HG02973 (cell line): Measurements from ENCODE around the gene OR7D2.
"Not testable (repeated sequence)": the region's sequence is repeated elsewhere in the genome, so short reads cannot be mapped to it uniquely, and the experiment has no call there.

ENCODE experiments used
- ATAC-seq: cut with Tn5 transposase; IDR thresholded peaks from one replicate; pipeline ENCODE4 v1.9.1; 2021; ENCODE audit warnings: moderate library complexity; ENCODE audit not compliant: unreplicated experiment

Gene OR7D2

DNA sequence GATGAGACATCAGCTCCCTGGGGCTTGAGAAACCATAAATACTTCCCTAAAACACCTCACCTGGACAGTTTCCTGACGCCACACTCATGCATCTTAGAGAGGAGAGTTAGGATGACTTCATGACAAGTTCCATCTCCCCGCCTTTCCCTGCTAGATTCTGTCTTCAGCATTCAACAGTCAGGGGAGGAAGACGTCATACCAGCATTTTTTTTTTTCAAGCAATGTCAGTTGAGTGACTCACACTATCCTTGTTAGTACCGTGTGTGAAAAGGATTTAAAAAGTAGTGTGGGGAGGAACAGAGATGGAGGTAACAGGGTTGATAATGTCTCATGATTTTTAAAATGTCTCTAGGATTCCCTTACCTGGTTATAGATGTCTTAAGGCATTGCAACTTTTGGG lies at the start of gene OR7D2:
Gene OR7D2, plus strand, starts transcription at position 79 of the 400 bp plus-strand sequence. CDS start 6,803 bp downstream, outside the sequence.
- ATAC-seq = no peak

DNA sequence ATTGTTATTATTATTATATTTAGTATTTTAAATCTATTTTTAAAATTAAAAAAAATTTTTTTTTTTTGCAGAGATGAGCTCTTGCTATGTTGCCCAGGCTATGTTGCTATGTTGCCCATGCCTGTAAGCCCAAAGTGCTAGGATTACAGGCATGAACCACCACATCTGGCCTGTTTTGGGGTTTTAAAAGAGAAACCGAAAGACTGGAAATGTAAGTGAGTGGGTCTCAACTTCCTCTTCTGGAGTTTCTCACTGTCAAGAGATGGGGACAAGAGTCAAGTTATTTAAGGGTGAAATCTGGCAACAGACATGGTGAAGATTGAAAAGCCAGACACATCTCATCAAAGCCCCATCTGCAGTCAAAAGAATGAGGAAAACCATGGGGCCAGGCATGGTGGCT lies 47.8 kb upstream of the OR7D2 start:
- ATAC-seq = no peak

DNA sequence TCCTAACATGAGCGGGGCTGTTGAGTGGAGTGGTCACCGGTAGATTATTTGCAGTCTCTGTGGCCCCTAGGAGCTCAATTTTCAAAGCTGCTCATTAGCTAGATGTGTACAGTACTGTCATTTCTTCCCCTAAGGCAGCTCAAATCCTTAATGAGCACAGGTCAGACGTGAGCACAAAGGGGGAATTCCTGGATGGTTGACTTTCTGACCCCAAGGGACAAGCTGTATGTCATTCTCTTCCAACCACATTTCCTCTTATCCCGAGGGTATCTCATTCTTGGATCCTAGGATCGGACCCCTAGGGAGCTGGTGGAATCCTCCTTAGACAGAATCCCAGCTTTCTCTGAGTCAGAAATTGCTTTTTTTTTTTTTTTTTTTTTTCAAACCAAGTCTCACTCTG lies 46.4 kb upstream of the OR7D2 start:
- no peak for ATAC-seq

DNA sequence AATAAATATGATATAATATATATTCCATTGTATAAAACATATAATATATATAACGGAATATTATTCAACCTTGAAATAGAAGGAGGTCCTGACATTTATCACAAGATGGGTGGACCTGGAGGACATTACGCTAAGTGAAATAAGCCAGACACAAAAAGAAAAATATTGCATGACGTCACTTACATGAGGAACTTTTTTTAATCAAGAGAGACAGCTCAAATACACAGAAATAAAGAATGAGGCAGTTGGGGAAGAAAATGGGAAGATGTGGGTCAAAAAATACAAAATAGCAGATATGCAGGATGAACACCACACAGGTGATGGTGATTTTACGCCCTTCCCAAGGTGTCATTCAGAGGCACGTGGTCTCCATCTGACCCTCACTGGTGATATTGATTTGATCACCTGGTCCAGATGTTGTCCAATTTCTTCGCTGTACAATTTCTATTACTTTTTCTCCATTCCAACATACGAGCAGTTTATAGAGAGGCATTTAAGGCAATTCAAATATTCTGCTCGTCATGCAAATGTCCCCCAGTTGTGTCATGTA lies 39.1 kb upstream of the OR7D2 start:
- ATAC-seq = no peak

DNA sequence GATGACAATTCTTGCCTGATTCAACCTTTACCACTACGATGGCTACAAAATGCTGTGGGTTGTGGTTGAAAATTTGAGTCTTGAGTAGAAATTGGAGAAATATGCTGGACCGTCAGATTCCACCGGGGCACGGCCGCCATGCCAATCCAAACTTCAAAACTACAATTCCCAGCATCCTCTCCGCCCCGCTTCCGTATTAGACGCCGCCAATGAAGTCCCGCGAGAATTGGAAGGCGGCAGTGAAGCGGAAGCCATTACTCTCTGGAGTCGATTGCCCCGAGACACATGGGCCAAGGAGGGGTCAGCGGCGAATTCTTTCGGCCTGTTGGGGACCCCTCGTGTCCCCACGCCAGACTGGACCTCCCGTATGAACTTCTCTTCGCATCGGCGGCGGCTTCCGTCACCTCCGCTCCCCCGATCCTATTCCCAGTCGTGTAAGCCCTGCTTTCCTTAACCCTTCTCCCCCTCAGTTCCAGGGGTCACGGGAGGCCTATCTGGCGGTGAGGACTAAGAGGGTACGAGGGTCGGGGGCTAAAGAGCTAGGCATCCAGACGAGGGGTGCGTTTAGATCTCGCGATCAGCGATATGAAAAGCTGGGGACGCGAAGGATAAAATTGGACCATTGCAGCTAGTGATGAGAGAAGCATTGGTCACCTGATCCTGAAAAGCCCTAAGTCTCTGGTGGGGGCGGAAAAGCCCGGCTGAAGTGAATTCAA lies 38.5 kb upstream of the OR7D2 start, which contains the start of gene ZNF317:
Gene ZNF317, plus strand, starts transcription at position 239 of the 716 bp plus-strand sequence. CDS start 15,620 bp downstream, outside the sequence.
- peak; percentile 88 for ATAC-seq

DNA sequence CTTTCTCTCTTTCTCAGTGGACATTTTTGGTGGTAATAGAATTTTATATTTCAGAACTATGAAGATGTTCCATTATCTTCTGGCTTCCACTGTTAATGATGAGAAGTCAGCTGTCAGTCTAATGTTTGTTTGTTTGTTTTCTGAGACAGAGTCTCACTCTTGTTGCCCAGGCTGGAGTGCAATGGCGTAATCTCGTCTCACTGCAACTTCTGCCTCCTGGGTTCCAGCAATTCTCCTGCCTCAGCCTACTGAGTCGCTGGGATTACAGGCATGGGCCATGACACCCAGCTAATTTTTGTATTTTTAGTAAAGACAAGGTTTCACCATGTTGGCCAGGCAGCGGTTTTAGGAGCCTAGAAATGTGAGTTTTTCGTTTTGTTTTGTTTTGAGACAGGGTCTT lies 33.9 kb upstream of the OR7D2 start:
- no peak for ATAC-seq

DNA sequence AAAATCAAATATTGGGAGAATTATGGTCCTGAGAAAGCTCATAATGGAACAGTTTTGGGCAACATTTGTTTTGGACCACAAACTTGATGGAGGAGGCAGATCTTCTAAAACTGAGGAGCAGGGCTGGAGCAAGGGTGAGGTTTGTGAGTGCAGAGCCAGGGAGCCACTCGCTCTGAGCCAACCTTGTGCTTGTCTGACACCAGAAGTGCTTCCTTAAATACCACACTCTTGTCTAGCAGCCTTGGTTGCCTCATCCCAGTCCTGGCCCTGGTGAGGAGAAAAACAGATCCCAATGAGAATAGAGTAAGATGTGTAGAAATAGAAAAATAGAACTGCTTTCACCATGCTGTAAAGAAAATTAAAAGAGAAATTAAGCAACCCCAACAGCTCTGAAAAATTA lies 31.9 kb upstream of the OR7D2 start:
- ATAC-seq = no peak

DNA sequence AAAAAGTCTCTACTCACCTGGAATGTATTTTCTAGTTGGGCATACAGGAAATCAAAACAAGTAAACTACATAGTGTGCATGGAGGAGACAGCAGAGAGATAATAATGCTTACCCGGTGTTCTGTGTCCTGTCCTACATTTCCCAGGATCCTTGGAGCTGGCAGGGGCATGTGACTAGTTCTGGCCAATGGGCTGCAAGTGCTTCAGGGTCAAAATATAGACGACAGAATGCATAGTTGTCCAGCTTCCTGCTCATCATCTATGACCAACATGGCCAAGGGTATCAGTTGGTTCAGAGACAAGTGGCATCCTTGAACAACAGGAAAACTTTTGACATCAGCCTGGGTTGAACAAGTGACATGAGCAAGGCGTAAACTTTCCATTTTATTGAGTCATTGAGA lies 30.1 kb upstream of the OR7D2 start:
- no peak for ATAC-seq

DNA sequence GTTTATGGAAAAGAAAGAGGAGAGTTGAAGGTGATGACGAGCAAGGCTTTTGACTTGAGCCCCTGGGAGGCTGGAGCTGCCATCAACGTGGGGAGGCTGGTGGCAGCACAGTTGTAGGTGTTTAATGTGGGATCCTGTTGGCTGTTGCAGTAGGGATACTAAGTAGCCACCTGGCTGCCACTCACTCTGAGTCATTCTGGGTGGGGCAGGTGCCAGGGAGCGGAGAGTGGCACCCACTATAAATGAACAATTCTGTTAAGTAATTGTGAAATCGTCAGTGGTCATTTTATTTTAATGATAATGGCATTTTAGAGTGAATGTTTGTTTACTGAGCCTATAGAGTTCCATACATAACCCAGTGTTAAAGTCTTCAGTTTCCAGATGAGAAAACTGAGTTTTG lies 28.8 kb upstream of the OR7D2 start:
- ATAC-seq = no peak

DNA sequence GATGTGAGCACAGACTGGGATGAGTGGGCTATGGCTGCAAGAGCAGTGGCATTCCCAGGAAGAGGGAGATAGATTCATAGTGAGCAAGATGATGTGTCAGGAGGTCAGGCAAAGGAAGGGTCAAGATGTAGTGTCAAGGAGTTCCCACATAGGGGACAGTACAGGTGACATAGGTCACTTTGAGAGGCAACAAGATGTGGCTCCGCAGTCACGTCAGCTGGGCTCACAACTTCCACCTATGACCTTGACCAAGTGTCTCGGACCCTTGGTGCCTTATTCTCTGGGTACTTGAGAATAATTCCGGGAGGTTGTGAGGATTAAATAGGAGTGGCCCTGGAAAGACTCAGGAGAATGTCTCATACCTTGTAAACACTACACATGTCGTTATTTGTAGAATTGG lies 28.1 kb upstream of the OR7D2 start:
- ATAC-seq = no peak

DNA sequence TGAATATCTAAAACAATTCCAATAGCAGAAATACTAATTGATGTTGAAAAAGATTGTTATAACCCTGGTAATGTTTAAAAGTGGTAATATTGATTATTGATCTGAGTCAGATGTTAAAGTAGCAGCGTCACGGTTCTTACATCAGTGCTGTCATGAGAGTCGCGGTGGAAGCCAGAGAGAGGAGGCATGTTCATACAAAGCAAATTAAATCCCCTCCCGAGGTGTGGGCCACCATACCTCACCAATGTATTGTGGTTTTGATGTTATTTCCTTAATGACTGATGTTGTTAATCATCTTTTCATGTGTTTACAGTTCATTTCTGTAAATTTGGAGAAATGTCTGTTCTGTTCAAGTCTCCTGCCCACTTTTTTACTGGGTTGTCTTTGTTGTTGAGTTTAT lies 27.4 kb upstream of the OR7D2 start:
- ATAC-seq = no peak

DNA sequence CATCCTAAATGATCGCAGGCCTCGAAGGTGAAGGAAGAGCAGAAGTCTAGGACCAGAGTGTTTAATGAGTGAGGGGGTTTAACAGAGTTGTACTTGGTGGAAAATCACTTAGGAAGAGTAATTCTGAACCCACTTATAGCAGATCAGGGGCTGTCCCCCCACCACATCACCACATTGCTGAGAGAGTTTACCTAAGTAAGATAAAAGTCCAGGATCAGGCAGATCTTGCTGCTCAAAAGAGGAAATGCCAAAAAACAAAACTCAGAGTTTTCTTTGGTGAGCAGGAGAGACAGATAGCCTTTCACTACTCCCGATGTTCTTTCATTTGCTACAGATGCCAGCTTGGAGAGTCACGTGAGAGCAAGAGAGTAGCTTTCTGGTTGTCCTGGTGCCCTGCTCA lies 23.2 kb upstream of the OR7D2 start:
- no peak for ATAC-seq

DNA sequence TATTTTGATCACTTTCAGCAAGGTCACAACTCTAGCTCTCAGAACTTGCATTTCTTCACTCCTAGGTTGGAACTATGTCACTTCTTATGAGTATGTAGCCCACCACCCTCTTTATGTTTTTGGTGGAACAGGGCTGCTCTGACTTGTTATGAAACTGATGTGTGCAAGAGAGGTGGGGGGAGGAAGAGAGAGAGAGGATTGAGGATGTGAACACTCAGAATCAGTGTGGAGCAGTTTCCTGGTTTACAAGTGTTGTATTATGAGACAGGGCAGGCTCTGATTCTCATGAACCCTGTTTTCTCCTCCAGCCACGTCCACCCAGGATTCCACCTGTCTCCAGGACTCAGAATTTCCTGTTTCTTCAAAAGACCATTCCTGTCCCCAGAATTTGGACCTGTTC lies 22.5 kb upstream of the OR7D2 start:
- ATAC-seq = no peak

DNA sequence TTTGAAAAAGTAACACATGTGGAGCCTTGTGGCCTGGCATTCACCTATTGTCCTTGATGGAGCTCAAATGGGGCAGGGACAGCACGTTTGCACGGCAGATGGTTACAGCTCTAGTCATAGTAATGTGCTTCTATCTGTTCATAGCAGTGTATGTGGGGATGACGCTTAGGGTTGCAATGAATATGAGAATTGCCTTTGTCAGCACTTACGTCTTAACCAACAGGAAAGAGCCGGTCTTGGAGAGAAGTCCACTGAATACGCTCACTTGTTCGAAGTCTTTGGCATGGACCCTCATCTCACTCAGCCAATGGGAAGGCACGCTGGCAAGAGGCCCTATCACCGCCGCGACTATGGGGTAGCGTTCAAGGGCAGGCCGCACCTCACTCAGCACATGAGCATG lies 18.9 kb upstream of the OR7D2 start:
- ATAC-seq = no peak

DNA sequence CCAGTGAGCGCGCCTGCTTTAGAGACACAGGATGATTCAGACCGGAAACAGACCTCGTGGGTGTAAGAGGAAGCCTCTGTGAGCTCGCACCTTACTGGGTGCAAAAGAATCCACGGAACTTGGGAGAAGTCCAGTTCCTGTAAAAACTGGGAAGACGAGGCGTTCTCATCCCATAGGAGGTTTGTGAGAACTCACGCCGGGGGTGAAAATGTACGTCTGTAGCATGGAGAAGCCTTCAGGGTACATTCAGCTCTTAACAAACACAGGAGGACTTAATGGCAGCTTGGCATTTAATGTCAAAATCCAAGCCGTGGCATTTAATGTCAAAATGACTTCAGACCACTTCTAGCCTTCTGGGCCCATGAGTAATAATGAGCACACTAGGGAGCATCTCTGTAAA lies 17.4 kb upstream of the OR7D2 start:
- no peak for ATAC-seq

DNA sequence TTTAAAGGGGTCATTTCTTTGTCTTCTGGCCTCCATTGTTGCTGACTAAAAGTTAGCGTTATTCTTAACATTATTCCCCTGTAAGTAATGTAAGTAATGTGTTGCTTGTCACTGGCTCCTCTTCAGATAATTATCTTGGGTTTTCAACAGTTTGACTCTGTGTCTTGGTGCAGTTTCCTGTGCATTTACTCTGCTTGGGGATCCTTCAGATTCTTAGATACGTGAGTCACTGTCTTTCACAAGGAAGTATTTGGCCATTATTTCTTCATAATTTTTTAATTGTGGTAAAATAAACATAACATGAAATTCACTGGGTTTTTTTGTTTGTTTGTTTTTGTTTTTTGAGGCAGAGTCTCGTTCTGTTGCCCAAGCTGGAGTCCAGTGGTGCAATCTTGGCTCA lies 13.5 kb upstream of the OR7D2 start:
- no peak for ATAC-seq

DNA sequence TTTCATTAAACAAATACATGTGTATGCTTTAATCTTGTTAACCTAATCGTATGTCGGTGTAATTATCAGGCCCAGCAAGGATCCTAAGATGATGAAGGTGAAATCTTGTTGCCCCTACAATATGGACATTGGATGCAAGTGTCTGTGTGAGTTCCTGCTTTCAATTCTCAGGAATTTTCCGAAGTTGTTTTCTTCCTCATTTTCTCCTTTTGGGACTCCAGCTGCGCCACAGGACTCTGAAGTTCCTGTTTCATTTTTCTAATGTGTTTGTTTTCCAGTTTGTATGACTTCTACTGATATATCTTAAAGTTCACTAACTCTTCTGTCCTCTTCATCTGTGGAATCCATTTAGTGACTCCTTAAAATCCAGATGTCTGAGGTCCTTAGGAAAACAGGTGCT lies 11.9 kb upstream of the OR7D2 start:
- no peak for ATAC-seq

DNA sequence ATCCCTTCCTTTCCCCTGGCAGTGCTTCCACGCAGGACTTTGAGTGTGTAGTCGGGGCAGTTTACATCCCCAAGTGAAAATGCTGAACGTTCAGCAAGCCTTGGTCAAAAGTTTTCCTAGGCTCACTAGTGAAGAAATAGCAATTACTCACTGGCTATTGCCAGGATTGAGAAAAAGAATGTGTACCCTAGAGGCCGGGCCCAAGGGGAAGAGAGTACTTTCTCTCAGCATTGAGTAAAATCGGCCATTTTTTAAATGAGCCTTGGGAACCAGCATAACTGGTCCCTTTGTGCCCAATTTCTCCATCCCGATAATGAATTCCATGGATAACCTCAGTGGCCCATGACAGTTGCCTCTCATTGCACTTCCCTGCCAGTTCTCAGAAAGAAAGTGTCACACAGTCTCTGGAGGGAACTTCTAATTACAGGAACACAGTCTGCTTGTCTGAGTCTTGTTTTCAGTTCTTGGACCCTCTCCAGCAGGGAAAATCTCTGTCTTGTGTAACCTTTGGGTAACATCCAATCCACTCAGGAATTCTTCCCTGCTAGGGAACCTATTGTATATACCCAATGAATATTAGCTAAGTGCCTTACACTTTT lies 7.3 kb upstream of the OR7D2 start:
- ATAC-seq = no peak

DNA sequence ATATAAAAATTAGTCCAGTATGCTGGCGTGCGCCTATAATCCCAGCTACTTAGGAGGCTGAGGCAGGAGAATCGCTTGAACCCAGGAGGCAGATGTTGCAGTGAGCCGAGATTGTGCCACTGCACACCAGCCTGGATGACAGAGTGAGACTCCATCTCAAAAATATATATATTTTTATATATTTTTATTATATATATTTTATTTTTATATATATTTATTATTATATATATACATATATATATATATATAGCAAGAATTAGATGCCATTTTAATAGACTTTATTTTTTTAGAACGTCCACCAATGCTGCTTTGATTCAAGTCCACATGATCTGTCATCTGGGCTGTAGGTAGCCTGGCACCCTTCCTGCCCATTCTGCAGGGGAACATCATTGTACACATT lies 3.5 kb upstream of the OR7D2 start:
- ATAC-seq = no peak

DNA sequence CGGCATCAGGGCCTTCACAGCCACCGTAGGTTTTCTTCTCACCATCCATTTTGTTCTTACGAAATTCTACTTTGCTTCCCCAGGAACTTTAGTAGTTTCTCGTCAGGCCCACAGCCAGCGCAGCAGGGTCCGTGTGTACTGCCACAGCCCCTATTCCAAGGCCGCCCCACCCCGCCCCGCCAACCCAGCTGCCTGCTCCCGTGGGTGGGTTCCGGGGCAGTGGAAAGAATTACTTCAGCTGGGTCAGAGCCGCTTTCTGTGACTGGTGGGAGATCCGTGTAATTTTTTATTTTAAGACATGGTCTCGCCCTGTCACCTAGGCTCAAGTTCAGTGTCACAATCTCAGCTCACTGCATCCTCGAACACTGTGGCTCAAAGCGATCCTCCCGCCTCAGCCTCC lies 4.2 kb downstream of the OR7D2 start:
- ATAC-seq = no peak

DNA sequence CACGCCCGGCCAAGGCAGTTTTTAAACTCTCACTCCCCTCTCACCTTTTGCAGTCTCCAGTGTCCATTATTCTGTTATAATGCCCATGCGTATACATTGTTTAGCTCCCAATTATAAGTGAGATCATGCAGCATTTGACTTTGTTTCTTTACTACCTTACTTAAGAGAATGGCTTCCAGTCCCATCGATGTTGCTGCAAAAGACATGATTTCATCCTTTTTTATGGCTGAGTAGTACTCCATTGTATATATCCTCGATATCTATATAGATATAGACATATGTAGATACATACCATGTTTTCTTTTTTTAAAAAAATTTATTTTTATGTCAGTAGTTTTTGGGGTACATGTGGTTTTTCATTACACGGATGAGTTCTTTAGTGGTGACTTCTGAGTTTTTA lies 8.4 kb downstream of the OR7D2 start:
- no peak for ATAC-seq

DNA sequence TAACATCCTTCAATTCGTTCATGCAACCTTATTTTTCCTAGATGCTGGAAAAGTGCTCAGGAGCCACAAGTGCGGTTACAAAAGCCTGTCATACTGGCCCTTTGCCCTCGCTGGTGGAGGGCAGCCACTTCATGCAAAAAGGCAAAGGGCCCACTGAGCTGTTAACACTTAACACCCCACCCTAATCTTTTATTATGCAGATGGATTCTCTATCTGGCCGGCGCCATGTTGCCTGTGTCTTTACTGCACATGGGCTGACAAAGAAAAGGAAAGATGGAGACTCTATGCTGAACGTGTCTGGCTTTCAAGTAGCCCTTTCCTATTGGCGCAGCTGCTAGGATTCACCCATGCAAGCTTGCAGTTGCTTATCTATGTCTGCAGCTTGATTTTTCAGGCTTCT lies 10.8 kb downstream of the OR7D2 start:
- no peak for ATAC-seq

DNA sequence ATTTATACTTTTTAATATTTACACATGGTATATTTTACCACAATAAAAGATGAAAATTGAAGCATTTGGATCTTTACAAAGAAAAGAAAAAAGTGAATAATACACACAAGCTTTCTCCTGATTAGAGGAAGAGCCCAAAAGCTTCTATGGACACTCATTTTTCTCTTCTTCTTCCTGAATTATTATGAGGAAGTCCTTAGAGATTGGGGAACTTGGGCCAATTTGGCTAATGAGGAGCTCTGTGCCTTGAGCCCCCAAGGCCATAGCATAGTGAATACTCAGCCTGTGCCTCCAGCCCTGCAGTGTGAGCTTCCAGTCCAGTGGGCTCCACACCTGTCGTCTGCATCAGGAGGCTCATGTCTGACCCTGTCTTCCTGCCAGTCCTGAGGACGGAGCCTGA lies 19.3 kb downstream of the OR7D2 start:
- ATAC-seq = not testable (repeated sequence)
